Measurements from ENCODE around the gene EIF4ENIF1. TPM values are rescaled to one million over a fixed set of nuclear protein-coding genes. Genes with fewer than 3 reads are reported as not detected.
"Not testable (repeated sequence)": the region's sequence is repeated elsewhere in the genome, so short reads cannot be mapped to it uniquely, and the experiment has no call there.

The EIF4ENIF1 gene, protein sequence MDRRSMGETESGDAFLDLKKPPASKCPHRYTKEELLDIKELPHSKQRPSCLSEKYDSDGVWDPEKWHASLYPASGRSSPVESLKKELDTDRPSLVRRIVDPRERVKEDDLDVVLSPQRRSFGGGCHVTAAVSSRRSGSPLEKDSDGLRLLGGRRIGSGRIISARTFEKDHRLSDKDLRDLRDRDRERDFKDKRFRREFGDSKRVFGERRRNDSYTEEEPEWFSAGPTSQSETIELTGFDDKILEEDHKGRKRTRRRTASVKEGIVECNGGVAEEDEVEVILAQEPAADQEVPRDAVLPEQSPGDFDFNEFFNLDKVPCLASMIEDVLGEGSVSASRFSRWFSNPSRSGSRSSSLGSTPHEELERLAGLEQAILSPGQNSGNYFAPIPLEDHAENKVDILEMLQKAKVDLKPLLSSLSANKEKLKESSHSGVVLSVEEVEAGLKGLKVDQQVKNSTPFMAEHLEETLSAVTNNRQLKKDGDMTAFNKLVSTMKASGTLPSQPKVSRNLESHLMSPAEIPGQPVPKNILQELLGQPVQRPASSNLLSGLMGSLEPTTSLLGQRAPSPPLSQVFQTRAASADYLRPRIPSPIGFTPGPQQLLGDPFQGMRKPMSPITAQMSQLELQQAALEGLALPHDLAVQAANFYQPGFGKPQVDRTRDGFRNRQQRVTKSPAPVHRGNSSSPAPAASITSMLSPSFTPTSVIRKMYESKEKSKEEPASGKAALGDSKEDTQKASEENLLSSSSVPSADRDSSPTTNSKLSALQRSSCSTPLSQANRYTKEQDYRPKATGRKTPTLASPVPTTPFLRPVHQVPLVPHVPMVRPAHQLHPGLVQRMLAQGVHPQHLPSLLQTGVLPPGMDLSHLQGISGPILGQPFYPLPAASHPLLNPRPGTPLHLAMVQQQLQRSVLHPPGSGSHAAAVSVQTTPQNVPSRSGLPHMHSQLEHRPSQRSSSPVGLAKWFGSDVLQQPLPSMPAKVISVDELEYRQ
- polyA plus RNA-seq (2013, experiment 1 of 4): 40.5 TPM
- polyA plus RNA-seq (2013, experiment 2 of 4): 42.3 TPM
- 32.8 TPM for polyA plus RNA-seq (2013, experiment 3 of 4)
- polyA plus RNA-seq (2013, experiment 4 of 4): 38.3 TPM

DNA sequence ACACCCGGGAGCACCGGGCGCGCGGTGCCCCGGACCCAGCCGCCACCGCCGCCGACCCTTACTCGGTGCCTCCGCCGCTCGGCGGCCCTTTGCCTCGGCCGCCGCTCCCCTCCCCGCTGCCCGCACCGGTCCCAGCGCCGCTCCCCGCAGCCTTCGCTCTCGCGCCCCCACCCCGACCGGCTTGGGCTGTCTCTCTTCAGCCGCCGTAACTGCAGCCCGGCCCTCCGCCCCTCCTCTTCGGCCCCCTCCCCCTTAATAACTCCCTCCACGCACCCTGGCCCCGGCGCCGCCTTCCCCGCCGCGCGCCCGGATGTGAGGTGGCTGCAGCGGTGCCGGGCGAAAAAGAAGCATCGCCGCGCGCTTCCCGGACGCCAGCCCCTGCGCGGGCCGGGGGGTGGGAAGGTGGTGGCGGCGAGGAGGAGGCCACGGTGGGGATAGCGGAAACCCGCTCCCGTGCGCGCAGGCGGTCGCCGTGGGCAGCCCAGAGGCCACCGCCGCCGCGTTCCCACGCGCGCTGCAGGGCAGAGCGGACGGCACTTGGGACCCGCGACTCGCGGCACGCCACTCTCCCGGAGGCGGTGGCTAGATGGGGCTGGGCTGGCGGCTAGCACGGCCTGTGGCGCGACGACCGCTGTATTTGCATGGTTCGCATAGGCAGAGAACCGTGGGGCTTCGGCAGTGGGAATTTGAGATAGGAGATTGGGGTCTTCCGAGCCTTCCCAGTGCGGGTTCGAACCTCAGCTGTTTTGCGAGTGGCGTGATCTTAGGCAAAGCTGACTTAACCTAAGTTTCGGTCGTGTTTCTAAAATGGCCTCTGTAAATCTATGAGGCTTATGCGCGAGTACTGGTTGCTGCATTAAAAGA is at the start of gene EIF4ENIF1:
Gene EIF4ENIF1, minus strand, starts transcription at position 211 of the 864 bp plus-strand sequence. CDS start 1,124 bp downstream, outside the sequence.
- WGBS, 2 experiments: 0% methylated on average over 99 to 100 of the region's 100 CpGs
- peaks cover 8% of the 10 kb centered on the region for H3K4me1 ChIP-seq (ENCODE audit: control insufficient read depth, insufficient read depth, low read length)
- H3K4me3 ChIP-seq (ENCODE audit: insufficient read depth, low read depth, low read length): peak within 1 kb of the TSS; percentile 65
- no peaks in the 10 kb centered on the region for H3K9me3 ChIP-seq (ENCODE audit: control insufficient read depth, low read length)
- peak within 1 kb of the TSS; percentile 86 for H3K27ac ChIP-seq (ENCODE audit: insufficient read depth, low read depth, low read length, poor library complexity, severe bottlenecking)
- peaks cover 10% of the 10 kb centered on the region for H3K36me3 ChIP-seq (ENCODE audit: control insufficient read depth, insufficient read depth, low read length)
- no peaks in the 10 kb centered on the region for H3K27me3 ChIP-seq (ENCODE audit: control insufficient read depth, insufficient read depth, low read length, poor library complexity, severe bottlenecking)

DNA sequence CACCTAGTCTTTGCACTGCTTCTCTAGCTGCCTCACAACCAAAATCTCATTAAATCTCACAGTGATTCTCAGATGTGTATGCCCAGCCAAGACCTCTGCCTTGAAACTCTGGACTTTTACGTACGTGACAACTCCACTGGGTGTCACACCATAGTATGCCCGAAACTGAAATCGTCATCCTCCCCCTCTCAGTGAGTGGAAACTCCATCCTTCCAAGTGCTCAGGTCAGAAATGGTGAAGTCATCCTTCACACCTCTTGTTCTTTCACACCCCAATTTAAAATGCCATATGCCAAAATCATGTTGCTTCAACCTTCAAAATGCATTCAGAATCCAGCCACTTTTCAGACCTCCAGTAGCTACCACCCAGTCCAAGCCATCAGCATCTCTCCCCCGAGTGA is 49.2 kb upstream of the EIF4ENIF1 start:
- Histone ChIP-seq H3K9me3 (ENCODE audit: control insufficient read depth, low read length) (no peaks in the 10 kb centered on the region), H3K36me3 (ENCODE audit: control insufficient read depth, insufficient read depth, low read length) (no peaks in the 10 kb centered on the region), H3K27me3 (ENCODE audit: control insufficient read depth, insufficient read depth, low read length, poor library complexity, severe bottlenecking) (no peaks in the 10 kb centered on the region), H3K4me1 (ENCODE audit: control insufficient read depth, insufficient read depth, low read length) (no peaks in the 10 kb centered on the region), H3K4me3 (ENCODE audit: insufficient read depth, low read depth, low read length) (no peak overlapping the region), H3K27ac (ENCODE audit: insufficient read depth, low read depth, low read length, poor library complexity, severe bottlenecking) (no peak overlapping the region)
- WGBS, 2 experiments: 94 to 95% methylated on average over 5 of the region's 5 CpGs

DNA sequence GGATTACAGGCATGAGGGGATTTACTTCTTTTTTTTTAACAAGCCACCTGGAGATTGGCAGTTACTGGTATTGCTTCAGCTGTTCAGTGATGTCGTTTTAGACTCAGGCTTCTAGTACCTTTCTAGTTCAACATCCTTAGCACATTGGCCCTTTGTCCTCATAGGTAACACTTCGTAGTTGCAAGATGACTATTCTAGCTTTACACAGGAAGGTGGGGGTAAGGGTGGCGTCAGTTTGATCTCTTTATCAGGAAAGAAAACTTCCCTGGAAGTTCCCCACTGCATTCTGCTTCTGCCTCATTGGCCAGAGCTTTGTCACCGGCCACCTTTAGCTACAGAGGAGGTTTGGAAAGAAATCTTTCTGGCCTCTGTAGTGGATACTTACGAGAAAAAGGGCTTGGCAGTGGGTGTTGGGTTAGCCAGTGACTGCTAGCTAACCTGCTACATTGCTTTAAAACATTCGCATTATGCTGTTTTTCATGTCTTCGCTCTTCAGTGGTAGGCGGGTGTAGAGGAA is 47.4 kb upstream of the EIF4ENIF1 start:
- H3K36me3 ChIP-seq (ENCODE audit: control insufficient read depth, insufficient read depth, low read length): no peaks in the 10 kb centered on the region
- H3K4me3 ChIP-seq (ENCODE audit: insufficient read depth, low read depth, low read length): no peak overlapping the region
- no peaks in the 10 kb centered on the region for H3K27me3 ChIP-seq (ENCODE audit: control insufficient read depth, insufficient read depth, low read length, poor library complexity, severe bottlenecking)
- no peaks in the 10 kb centered on the region for H3K4me1 ChIP-seq (ENCODE audit: control insufficient read depth, insufficient read depth, low read length)
- peak overlapping the region; percentile 51 for H3K27ac ChIP-seq (ENCODE audit: insufficient read depth, low read depth, low read length, poor library complexity, severe bottlenecking)
- H3K9me3 ChIP-seq (ENCODE audit: control insufficient read depth, low read length): no peaks in the 10 kb centered on the region
- WGBS, 2 experiments: 90 to 95% methylated on average over 8 of the region's 8 CpGs

DNA sequence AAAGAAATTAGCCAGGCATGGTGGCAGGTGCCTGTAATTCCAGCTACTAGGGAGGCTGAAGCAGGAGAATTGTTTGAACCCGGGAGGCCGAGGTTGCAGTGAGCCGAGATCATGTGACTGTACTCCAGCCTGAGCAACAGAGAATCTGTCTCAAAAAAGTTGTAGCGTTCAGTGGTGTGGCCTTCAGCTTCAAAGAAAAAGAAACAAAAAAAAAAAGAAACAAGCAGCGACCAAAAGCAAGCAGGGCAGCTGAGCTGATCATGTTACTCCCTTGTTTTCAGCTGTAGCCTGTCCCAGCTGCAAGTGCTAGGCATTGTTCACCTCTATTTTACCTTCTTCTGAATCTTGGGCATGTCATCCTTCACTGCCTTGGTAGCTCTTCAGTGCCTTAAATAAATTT is 43.7 kb upstream of the EIF4ENIF1 start:
- Histone ChIP-seq H3K27me3 (ENCODE audit: control insufficient read depth, insufficient read depth, low read length, poor library complexity, severe bottlenecking) (no peaks in the 10 kb centered on the region), H3K27ac (ENCODE audit: insufficient read depth, low read depth, low read length, poor library complexity, severe bottlenecking) (no peak overlapping the region), H3K36me3 (ENCODE audit: control insufficient read depth, insufficient read depth, low read length) (no peaks in the 10 kb centered on the region), H3K4me1 (ENCODE audit: control insufficient read depth, insufficient read depth, low read length) (no peaks in the 10 kb centered on the region), H3K9me3 (ENCODE audit: control insufficient read depth, low read length) (no peaks in the 10 kb centered on the region), H3K4me3 (ENCODE audit: insufficient read depth, low read depth, low read length) (no peak overlapping the region)
- 85 to 87% methylated on average over 5 of the region's 5 CpGs for WGBS, 2 experiments

DNA sequence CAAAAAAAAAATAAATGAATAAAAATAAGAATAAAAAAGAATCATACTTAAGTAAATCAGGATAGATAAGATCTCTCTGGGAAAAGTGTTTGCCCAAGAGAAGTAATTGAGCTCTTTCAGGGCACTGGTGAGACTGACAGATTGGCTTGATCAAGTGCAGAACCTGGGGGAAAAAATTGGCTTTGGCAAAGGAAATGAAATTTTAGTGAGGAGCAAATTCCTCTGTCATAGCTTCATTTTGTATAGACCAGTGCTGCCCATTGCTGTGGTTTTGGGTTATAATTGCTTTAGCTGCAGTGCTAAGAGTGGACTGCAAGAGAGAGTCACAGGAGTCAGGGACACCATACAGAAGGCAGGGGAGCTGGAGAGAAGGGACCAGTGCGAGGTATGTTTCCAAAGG is 42.4 kb upstream of the EIF4ENIF1 start:
- WGBS, 2 experiments: 94 to 100% methylated on average over 1 of the region's 1 CpG
- H3K4me3 ChIP-seq (ENCODE audit: insufficient read depth, low read depth, low read length): no peak overlapping the region

DNA sequence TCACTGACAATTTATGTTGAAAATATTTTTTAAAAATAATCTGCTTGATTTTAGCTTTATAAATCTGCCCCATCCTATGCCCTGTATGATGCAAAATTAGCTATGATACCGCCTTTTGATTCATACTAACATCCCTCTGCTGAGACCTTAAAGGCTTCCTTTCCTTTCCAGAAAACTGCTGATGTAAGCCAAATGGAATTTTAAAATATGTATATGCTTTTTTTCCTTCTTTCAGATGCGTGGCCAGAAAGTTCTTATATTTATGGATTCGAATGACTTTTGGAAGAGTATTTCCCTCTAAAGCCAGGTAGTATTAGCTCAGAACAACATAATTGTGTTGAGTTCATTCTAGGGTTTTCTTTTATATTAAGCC is 41.2 kb upstream of the EIF4ENIF1 start:
- Histone ChIP-seq H3K4me3 (ENCODE audit: insufficient read depth, low read depth, low read length) (no peak overlapping the region), H3K9me3 (ENCODE audit: control insufficient read depth, low read length) (no peaks in the 10 kb centered on the region), H3K36me3 (ENCODE audit: control insufficient read depth, insufficient read depth, low read length) (no peaks in the 10 kb centered on the region), H3K4me1 (ENCODE audit: control insufficient read depth, insufficient read depth, low read length) (no peaks in the 10 kb centered on the region), H3K27me3 (ENCODE audit: control insufficient read depth, insufficient read depth, low read length, poor library complexity, severe bottlenecking) (no peaks in the 10 kb centered on the region), H3K27ac (ENCODE audit: insufficient read depth, low read depth, low read length, poor library complexity, severe bottlenecking) (no peak overlapping the region)
- WGBS, 2 experiments: 95 to 96% methylated on average over 3 of the region's 3 CpGs

More for the DNA sequence above, 42.4 kb upstream of the EIF4ENIF1 start:
- Histone ChIP-seq H3K9me3 (ENCODE audit: control insufficient read depth, low read length) (no peaks in the 10 kb centered on the region), H3K27me3 (ENCODE audit: control insufficient read depth, insufficient read depth, low read length, poor library complexity, severe bottlenecking) (no peaks in the 10 kb centered on the region), H3K4me1 (ENCODE audit: control insufficient read depth, insufficient read depth, low read length) (no peaks in the 10 kb centered on the region), H3K36me3 (ENCODE audit: control insufficient read depth, insufficient read depth, low read length) (no peaks in the 10 kb centered on the region), H3K27ac (ENCODE audit: insufficient read depth, low read depth, low read length, poor library complexity, severe bottlenecking) (no peak overlapping the region)

DNA sequence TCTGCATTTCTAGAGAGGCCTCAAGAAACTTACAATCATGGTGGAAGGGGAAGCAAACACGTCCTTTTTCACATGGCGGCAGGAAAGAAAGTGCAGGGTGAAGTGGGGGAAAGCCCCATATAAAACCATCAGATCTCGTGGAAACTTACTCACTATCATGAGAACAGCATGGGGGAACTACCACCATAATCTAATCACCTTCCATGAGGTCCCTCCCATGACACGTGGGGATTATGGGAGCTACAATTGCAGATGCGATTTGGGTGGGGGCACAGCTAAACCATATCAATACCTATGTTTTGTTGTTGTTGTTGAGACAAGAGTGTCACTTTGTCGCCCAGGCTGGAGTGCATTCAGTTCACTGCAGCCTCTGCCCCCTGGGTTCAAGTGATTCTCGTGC is 36.6 kb upstream of the EIF4ENIF1 start:
- Histone ChIP-seq H3K4me1 (ENCODE audit: control insufficient read depth, insufficient read depth, low read length) (no peaks in the 10 kb centered on the region), H3K4me3 (ENCODE audit: insufficient read depth, low read depth, low read length) (no peak overlapping the region), H3K36me3 (ENCODE audit: control insufficient read depth, insufficient read depth, low read length) (no peaks in the 10 kb centered on the region), H3K27me3 (ENCODE audit: control insufficient read depth, insufficient read depth, low read length, poor library complexity, severe bottlenecking) (no peaks in the 10 kb centered on the region), H3K27ac (ENCODE audit: insufficient read depth, low read depth, low read length, poor library complexity, severe bottlenecking) (no peak overlapping the region), H3K9me3 (ENCODE audit: control insufficient read depth, low read length) (no peaks in the 10 kb centered on the region)
- WGBS, 2 experiments: 92 to 93% methylated on average over 7 of the region's 7 CpGs

DNA sequence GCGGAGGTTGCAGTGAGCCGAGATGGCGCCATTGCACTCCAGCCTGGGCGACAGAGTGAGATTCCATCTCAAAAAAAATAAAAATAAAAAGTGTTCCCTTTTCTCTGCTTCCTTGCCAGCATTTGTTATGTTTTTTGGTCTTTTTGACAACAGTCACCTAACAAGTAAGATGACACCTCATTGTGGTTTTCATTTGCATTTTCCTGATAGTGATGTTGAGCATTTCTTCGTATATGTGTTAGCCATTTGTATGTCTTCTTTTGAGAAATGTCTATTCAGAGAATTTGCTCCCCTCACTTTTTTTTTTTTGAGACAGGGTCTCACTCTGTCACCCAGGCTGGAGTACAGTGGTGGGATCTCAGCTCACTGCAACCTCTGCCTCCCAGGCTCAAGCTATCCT is 34.5 kb upstream of the EIF4ENIF1 start:
- not testable (repeated sequence) for H3K36me3 ChIP-seq (ENCODE audit: control insufficient read depth, insufficient read depth, low read length); H3K27ac ChIP-seq (ENCODE audit: insufficient read depth, low read depth, low read length, poor library complexity, severe bottlenecking); H3K27me3 ChIP-seq (ENCODE audit: control insufficient read depth, insufficient read depth, low read length, poor library complexity, severe bottlenecking); H3K4me3 ChIP-seq (ENCODE audit: insufficient read depth, low read depth, low read length); H3K9me3 ChIP-seq (ENCODE audit: control insufficient read depth, low read length); H3K4me1 ChIP-seq (ENCODE audit: control insufficient read depth, insufficient read depth, low read length)
- WGBS, 2 experiments: 93 to 95% methylated on average over 5 of the region's 5 CpGs

DNA sequence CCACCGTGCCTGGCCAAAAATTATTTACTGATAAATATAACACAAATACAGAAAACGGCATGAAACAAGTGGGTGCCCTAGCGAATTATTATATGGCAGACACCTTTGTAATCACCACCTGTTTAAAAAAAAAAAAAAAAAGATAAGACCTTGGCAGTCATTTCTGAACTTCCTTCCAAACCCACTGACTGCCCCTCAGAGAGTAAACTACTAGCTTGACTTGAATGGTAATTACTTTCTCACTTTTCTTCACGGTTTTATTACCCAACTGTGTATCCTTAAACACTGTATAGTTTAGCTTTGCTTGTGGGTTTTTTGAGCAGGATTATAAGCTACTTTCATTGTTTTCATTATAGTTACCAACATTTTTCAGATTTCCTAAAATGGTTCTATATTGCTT is 30.4 kb upstream of the EIF4ENIF1 start:
- Histone ChIP-seq H3K9me3 (ENCODE audit: control insufficient read depth, low read length) (no peaks in the 10 kb centered on the region), H3K36me3 (ENCODE audit: control insufficient read depth, insufficient read depth, low read length) (no peaks in the 10 kb centered on the region), H3K27me3 (ENCODE audit: control insufficient read depth, insufficient read depth, low read length, poor library complexity, severe bottlenecking) (no peaks in the 10 kb centered on the region), H3K27ac (ENCODE audit: insufficient read depth, low read depth, low read length, poor library complexity, severe bottlenecking) (no peak overlapping the region), H3K4me3 (ENCODE audit: insufficient read depth, low read depth, low read length) (no peak overlapping the region), H3K4me1 (ENCODE audit: control insufficient read depth, insufficient read depth, low read length) (no peaks in the 10 kb centered on the region)
- 90 to 91% methylated on average over 4 of the region's 4 CpGs for WGBS, 2 experiments
